ENCODE measurements around the gene MRPS27. TPM values are rescaled to one million over a fixed set of nuclear protein-coding genes. Genes with fewer than 3 reads are reported as not detected.

MRPS27 gene
- total RNA-seq, 1 experiment from 2014 or later = 120 TPM

DNA sequence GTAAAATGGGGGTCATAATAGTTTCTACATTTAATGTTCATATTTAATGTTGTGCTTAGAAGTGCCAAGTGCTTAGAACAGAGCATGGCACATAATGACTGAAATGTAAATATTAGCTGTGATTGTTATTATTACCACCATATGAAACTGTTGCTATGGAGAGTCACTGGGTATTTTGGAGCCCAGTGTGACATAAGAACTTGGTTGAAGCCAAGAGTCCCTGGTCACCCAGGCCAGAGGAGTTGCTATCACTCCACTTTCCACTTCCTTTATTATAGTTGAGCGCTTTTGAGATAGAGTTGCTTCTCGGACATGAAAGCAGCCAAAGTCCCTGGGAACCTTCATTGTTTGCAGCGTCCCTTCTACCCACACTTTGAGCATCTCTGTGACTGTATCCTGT is 135.6 kb downstream of the MRPS27 start:
- H2AFZ ChIP-seq (ENCODE audit: low read length) = no peak overlapping the region
- no peak for DNase-seq

DNA sequence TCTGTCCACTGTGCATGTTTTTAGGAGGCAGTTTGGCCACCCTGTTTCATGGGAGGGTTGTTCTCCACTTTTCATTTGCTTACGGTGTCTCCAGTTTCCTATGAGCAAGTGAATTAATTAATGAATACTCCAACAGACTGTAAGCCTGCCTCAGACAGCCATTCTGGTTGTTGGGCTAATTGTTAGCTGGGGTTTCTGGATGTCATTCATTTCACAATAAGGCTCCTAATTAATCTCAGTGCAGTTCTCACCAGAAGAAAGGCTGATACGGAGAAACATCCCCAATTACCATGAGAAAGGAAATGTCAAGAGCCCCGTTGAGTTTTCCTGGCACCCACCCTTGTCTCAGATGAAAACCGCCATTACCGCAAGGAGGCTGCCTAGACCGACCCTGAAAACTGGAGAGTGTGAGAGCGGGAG is 136.9 kb downstream of the MRPS27 start:
- Histone ChIP-seq H2AFZ (ENCODE audit: low read length) (no peak overlapping the region), H3K27ac (ENCODE audit: low read length) (no peak overlapping the region), H3K36me3 (ENCODE audit: insufficient read depth, low read length) (no peaks in the 10 kb centered on the region), H3K4me2 (ENCODE audit: low read depth, low read length, poor library complexity, severe bottlenecking) (no peak overlapping the region), H4K20me1 (ENCODE audit: insufficient read depth, low read depth, low read length) (no peaks in the 10 kb centered on the region), H3K9me3 (ENCODE audit: low read length) (no peaks in the 10 kb centered on the region), H3K79me2 (ENCODE audit: low read length) (no peaks in the 10 kb centered on the region), H3K4me1 (ENCODE audit: low read length) (peaks cover 4% of the 10 kb centered on the region), H3K9me2 (replicated peaks; ENCODE audit: insufficient read depth, low read length) (no peaks in the 10 kb centered on the region), H3K27me3 (ENCODE audit: low read length) (no peaks in the 10 kb centered on the region), H3K4me3 (ENCODE audit: low read length) (no peak overlapping the region), H3K9ac (ENCODE audit: low read length) (no peak overlapping the region)
- no peak for DNase-seq

More for the DNA sequence above, 135.6 kb downstream of the MRPS27 start:
- no peaks in the 10 kb centered on the region for H3K27me3 ChIP-seq (ENCODE audit: low read length)
- no peaks in the 10 kb centered on the region for H3K9me2 ChIP-seq (replicated peaks; ENCODE audit: insufficient read depth, low read length)
- H3K27ac ChIP-seq (ENCODE audit: low read length) = no peak overlapping the region
- no peak overlapping the region for H3K4me2 ChIP-seq (ENCODE audit: low read depth, low read length, poor library complexity, severe bottlenecking)
- peaks cover 12% of the 10 kb centered on the region for H3K4me1 ChIP-seq (ENCODE audit: low read length)
- H3K4me3 ChIP-seq (ENCODE audit: low read length) = no peak overlapping the region
- H3K36me3 ChIP-seq (ENCODE audit: insufficient read depth, low read length) = no peaks in the 10 kb centered on the region
- H4K20me1 ChIP-seq (ENCODE audit: insufficient read depth, low read depth, low read length) = no peaks in the 10 kb centered on the region
- no peaks in the 10 kb centered on the region for H3K9me3 ChIP-seq (ENCODE audit: low read length)
- no peaks in the 10 kb centered on the region for H3K79me2 ChIP-seq (ENCODE audit: low read length)
- no peak overlapping the region for H3K9ac ChIP-seq (ENCODE audit: low read length)

DNA sequence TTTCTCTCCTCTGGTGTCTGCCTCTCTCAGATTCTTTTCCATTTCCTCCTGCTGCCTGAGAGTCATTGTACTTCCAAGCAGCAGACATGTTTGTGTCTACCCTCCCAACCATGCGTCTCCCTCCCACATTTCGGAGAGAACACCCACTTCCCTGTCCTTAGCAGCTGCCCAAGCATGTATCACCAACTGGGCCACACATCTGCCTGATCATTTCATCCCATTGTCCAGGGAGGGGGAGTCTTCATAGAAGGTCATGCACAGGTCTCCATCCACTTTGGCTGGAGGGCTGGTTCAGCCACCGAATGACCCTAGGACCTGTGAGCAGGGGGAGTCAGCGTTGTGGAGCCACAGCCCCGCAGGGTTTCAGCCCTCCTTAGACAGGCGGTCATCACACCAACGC is 137.4 kb downstream of the MRPS27 start:
- no peaks in the 10 kb centered on the region for H3K79me2 ChIP-seq (ENCODE audit: low read length)
- H3K9me2 ChIP-seq (replicated peaks; ENCODE audit: insufficient read depth, low read length) = no peaks in the 10 kb centered on the region
- DNase-seq = no peak

DNA sequence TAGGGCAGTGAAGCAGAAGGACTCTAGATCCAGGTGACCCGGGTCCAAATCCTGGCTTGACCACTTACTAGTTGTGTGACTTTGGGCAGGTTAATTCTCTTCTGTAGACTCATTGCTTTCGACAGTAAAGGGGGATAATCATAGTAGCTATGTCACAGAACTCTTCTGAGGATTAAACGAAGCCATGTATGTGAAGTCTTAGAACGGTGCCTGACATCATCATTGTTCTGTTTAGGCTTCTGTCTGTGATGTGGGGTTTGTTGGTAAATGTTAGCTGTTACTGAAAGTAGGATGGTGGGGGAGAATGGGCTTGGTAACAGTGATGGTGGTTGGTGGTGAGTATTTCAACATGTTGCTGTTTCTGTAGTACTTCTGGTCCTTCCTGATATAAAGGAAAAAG is 139.1 kb downstream of the MRPS27 start:
- no peak overlapping the region for H3K4me3 ChIP-seq (ENCODE audit: low read length)
- no peak for DNase-seq
- H3K4me1 ChIP-seq (ENCODE audit: low read length) = no peaks in the 10 kb centered on the region
- no peaks in the 10 kb centered on the region for H4K20me1 ChIP-seq (ENCODE audit: insufficient read depth, low read depth, low read length)
- H3K9me2 ChIP-seq (replicated peaks; ENCODE audit: insufficient read depth, low read length) = no peaks in the 10 kb centered on the region
- H3K9ac ChIP-seq (ENCODE audit: low read length) = no peak overlapping the region
- no peak overlapping the region for H3K4me2 ChIP-seq (ENCODE audit: low read depth, low read length, poor library complexity, severe bottlenecking)
- H3K27ac ChIP-seq (ENCODE audit: low read length) = no peak overlapping the region
- H3K9me3 ChIP-seq (ENCODE audit: low read length) = no peaks in the 10 kb centered on the region
- no peak overlapping the region for H2AFZ ChIP-seq (ENCODE audit: low read length)
- H3K36me3 ChIP-seq (ENCODE audit: insufficient read depth, low read length) = no peaks in the 10 kb centered on the region
- no peaks in the 10 kb centered on the region for H3K79me2 ChIP-seq (ENCODE audit: low read length)
- H3K27me3 ChIP-seq (ENCODE audit: low read length) = no peaks in the 10 kb centered on the region

More for the DNA sequence above, 137.4 kb downstream of the MRPS27 start:
- Histone ChIP-seq H3K9ac (ENCODE audit: low read length) (no peak overlapping the region), H3K4me3 (ENCODE audit: low read length) (no peak overlapping the region), H3K36me3 (ENCODE audit: insufficient read depth, low read length) (no peaks in the 10 kb centered on the region), H3K4me2 (ENCODE audit: low read depth, low read length, poor library complexity, severe bottlenecking) (no peak overlapping the region), H3K27ac (ENCODE audit: low read length) (no peak overlapping the region), H3K27me3 (ENCODE audit: low read length) (no peaks in the 10 kb centered on the region), H3K4me1 (ENCODE audit: low read length) (no peaks in the 10 kb centered on the region; the same call in 1 of the 2 replicates), H4K20me1 (ENCODE audit: insufficient read depth, low read depth, low read length) (no peaks in the 10 kb centered on the region), H2AFZ (ENCODE audit: low read length) (no peak overlapping the region), H3K9me3 (ENCODE audit: low read length) (no peaks in the 10 kb centered on the region)

DNA sequence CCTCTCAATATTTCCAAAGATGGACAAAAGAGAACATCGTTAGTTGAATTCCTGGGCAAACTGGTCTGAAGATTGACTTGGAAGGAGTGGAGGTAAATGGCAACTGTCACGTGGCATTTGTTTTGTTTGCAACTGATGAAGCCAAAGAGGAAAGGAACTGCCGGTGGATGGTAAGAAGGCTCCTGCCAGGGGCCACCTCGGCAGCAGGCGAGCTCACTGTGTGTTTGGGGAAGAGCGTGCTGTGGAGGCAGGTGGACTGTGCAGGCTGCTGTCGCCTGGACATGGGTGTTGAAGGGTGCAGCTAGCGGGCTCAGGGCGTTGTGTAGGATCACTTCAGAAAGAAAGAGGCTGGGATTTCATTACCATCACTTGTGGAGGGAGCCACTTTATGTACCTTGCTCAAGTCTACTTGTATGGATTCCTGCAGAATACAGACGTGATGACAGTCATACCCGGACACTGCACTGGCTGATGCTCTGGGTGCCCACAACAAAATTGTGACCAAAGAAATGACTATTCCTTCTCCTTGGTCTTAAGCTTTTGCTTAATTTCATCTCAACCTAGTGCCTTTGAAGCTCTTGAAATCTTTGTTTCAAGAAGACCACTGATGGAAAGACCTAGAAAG is 140.1 kb downstream of the MRPS27 start:
- Histone ChIP-seq H3K9ac (ENCODE audit: low read length) (no peak overlapping the region), H3K9me2 (replicated peaks; ENCODE audit: insufficient read depth, low read length) (no peaks in the 10 kb centered on the region), H3K27ac (ENCODE audit: low read length) (no peak overlapping the region), H3K4me2 (ENCODE audit: low read depth, low read length, poor library complexity, severe bottlenecking) (no peak overlapping the region), H3K36me3 (ENCODE audit: insufficient read depth, low read length) (no peaks in the 10 kb centered on the region), H3K9me3 (ENCODE audit: low read length) (no peaks in the 10 kb centered on the region), H3K4me1 (ENCODE audit: low read length) (no peaks in the 10 kb centered on the region), H2AFZ (ENCODE audit: low read length) (no peak overlapping the region), H3K4me3 (ENCODE audit: low read length) (no peak overlapping the region), H3K79me2 (ENCODE audit: low read length) (no peaks in the 10 kb centered on the region), H4K20me1 (ENCODE audit: insufficient read depth, low read depth, low read length) (no peaks in the 10 kb centered on the region), H3K27me3 (ENCODE audit: low read length) (no peaks in the 10 kb centered on the region)
- DNase-seq = no peak

DNA sequence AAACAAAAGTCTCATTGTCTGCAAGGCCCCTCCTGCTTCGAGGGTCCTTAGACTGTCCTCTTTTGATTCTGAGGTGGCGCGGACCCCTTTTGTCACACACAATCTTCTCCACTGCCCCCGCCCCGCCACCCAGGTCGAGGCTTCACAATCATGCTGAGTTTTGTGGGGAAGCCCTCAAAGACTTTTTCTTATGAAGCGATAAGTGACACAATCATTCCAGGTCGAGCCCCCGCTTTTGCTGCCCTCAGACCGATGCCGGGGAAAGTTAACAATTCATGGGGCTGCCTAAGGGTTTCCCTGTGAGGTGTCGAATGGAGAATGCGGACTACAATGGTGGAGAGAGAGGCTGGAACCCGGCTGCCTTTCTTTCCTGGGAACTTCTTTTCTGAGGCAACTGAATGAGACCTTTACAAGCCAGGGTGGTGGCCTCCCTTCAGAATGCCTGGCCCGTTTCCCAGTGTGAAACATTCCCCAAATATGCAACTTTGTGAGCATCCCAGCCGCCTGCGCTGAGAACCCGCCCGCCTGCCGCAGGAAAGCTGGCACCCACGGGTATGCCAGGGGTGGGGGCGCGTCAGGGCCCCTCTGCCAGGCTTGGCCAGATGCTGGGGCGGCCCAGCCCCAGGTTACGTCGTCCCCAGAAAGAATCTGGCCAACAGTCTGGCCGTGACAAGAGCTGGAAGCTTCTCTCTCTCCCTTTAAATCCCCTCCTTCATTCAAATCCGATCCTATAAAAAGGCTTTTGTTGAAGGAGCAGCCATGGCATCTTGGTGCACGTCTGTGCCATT is 140.8 kb downstream of the MRPS27 start:
- H3K4me2 ChIP-seq (ENCODE audit: low read depth, low read length, poor library complexity, severe bottlenecking) = no peak overlapping the region
- H4K20me1 ChIP-seq (ENCODE audit: insufficient read depth, low read depth, low read length) = no peaks in the 10 kb centered on the region

DNA sequence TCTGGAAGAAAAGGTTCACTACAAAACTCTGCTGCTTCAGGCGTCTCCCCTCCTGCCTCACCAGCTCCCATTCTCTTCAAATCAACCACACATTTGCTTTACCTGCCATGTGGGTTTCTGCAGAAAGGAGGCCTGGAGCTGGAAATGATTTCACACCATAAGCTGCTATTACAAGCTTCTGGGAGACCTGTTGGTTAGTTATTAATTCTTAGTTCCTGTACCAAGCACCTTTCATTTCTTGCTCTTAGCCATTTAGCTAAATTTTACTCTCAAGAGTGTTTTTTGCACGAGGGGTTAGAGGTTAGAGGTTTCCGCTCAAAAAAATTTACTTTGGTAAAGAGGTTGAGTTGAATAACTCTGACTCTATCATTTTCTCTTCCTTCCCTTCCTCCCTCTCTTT is 142.5 kb downstream of the MRPS27 start:
- no peak overlapping the region for H3K27ac ChIP-seq (ENCODE audit: low read length)
- no peak overlapping the region for H3K9ac ChIP-seq (ENCODE audit: low read length)
- no peak overlapping the region for H2AFZ ChIP-seq (ENCODE audit: low read length)
- H3K4me3 ChIP-seq (ENCODE audit: low read length) = no peak overlapping the region
- H3K36me3 ChIP-seq (ENCODE audit: insufficient read depth, low read length) = no peaks in the 10 kb centered on the region
- DNase-seq = no peak
- H3K4me1 ChIP-seq (ENCODE audit: low read length) = no peaks in the 10 kb centered on the region
- H3K9me2 ChIP-seq (replicated peaks; ENCODE audit: insufficient read depth, low read length) = no peaks in the 10 kb centered on the region
- H3K4me2 ChIP-seq (ENCODE audit: low read depth, low read length, poor library complexity, severe bottlenecking) = no peak overlapping the region
- no peaks in the 10 kb centered on the region for H3K9me3 ChIP-seq (ENCODE audit: low read length)
- no peaks in the 10 kb centered on the region for H4K20me1 ChIP-seq (ENCODE audit: insufficient read depth, low read depth, low read length)
- no peaks in the 10 kb centered on the region for H3K79me2 ChIP-seq (ENCODE audit: low read length)
- H3K27me3 ChIP-seq (ENCODE audit: low read length) = no peaks in the 10 kb centered on the region

More for the DNA sequence above, 140.8 kb downstream of the MRPS27 start:
- H3K9me3 ChIP-seq (ENCODE audit: low read length) = no peaks in the 10 kb centered on the region
- no peak for DNase-seq
- H3K9ac ChIP-seq (ENCODE audit: low read length) = no peak overlapping the region
- H3K27ac ChIP-seq (ENCODE audit: low read length) = no peak overlapping the region
- no peaks in the 10 kb centered on the region for H3K79me2 ChIP-seq (ENCODE audit: low read length)
- H3K9me2 ChIP-seq (replicated peaks; ENCODE audit: insufficient read depth, low read length) = no peaks in the 10 kb centered on the region
- no peaks in the 10 kb centered on the region for H3K27me3 ChIP-seq (ENCODE audit: low read length)
- H2AFZ ChIP-seq (ENCODE audit: low read length) = no peak overlapping the region
- H3K4me1 ChIP-seq (ENCODE audit: low read length) = no peaks in the 10 kb centered on the region
- H3K36me3 ChIP-seq (ENCODE audit: insufficient read depth, low read length) = no peaks in the 10 kb centered on the region
- no peak overlapping the region for H3K4me3 ChIP-seq (ENCODE audit: low read length)

DNA sequence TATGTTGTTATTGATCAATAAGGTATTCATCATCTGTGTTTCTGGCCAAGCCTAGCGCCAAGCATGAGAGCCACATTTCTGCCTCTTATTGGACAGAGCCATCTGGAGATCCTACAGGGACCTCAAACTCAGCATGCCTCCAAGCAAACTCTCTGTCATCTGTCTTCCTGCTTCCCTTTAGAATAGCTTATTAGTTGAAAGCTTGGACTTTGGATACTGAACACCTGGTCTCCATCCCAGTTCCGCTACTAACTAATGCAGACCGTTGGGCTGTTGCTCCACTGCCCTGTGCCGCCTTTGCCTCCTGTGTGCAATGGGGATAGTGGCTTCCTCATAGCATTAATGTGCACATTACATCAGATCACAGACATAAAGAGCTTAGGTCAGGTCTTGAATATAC is 147.3 kb downstream of the MRPS27 start:
- H3K9me2 ChIP-seq (replicated peaks; ENCODE audit: insufficient read depth, low read length) = no peaks in the 10 kb centered on the region
- H3K27ac ChIP-seq (ENCODE audit: low read length) = no peak overlapping the region
- H3K4me2 ChIP-seq (ENCODE audit: low read depth, low read length, poor library complexity, severe bottlenecking) = no peak overlapping the region
- H3K4me1 ChIP-seq (ENCODE audit: low read length) = no peaks in the 10 kb centered on the region
- no peaks in the 10 kb centered on the region for H3K9me3 ChIP-seq (ENCODE audit: low read length)
- H3K9ac ChIP-seq (ENCODE audit: low read length) = no peak overlapping the region
- no peaks in the 10 kb centered on the region for H3K27me3 ChIP-seq (ENCODE audit: low read length)
- H2AFZ ChIP-seq (ENCODE audit: low read length) = no peak overlapping the region
- no peaks in the 10 kb centered on the region for H3K79me2 ChIP-seq (ENCODE audit: low read length)
- no peak overlapping the region for H3K4me3 ChIP-seq (ENCODE audit: low read length)
- no peaks in the 10 kb centered on the region for H4K20me1 ChIP-seq (ENCODE audit: insufficient read depth, low read depth, low read length)
- no peaks in the 10 kb centered on the region for H3K36me3 ChIP-seq (ENCODE audit: insufficient read depth, low read length)
- no peak for DNase-seq
